Liver (tissue), 3 donors: ENCODE results near the gene ARMH3.

Experiments
- ATF3 ChIP-seq: IDR thresholded peaks from 2 replicates; pipeline ENCODE4 v1.6.1; 2016; ENCODE audit warnings: antibody characterized with exemption
- CTCF ChIP-seq: fragments of 150-350 bp; IDR thresholded peaks from 2 replicates; pipeline ENCODE4 v1.5.1; 2017; ENCODE audit warnings: improper control_type of control experiment, low read depth, low read length; ENCODE audit not compliant: missing input control
- GABPA ChIP-seq, 2 donors: IDR thresholded peaks in 1 of 2; conservative IDR thresholded peaks in 1 of 2; 2 replicates each; pipeline ENCODE4 v1.6.1; 2016; ENCODE audit warnings: antibody characterized with exemption in 2 of 2, mild to moderate bottlenecking in 1 of 2, moderate library complexity in 1 of 2
- HNF4G ChIP-seq: IDR thresholded peaks from 2 replicates; pipeline ENCODE4 v1.6.1; 2016; ENCODE audit warnings: antibody characterized with exemption
- JUND ChIP-seq, 2 donors: IDR thresholded peaks; 2 replicates each; pipeline ENCODE4 v1.6.1; 2016; ENCODE audit warnings: antibody characterized with exemption in 2 of 2
- REST ChIP-seq: IDR thresholded peaks from 2 replicates; pipeline ENCODE4 v1.6.1; 2016; ENCODE audit warnings: antibody characterized with exemption, mild to moderate bottlenecking
- RXRA ChIP-seq, 2 donors: IDR thresholded peaks; 2 replicates each; pipeline ENCODE4 v1.6.1; 2017 to 2018; ENCODE audit warnings: antibody characterized with exemption in 2 of 2, mild to moderate bottlenecking in 1 of 2
- SP1 ChIP-seq: IDR thresholded peaks from 2 replicates; pipeline ENCODE4 v1.6.1; 2018; ENCODE audit warnings: antibody characterized with exemption, mild to moderate bottlenecking
- YY1 ChIP-seq: IDR thresholded peaks from 2 replicates; pipeline ENCODE4 v1.6.1; 2016; ENCODE audit warnings: antibody characterized with exemption, mild to moderate bottlenecking
- donor health status: healthy.
- donor health status: healthy.

GRCh38 chr10:101833466-101833865 lies 222.5 kb downstream of the ARMH3 start:
- TF ChIP-seq CTCF (no peak), JUND (IDR thresholded peaks at IDR 0.05) (no peak), ATF3 (no peak), YY1 (no peak), RXRA (IDR thresholded peaks at IDR 0.05) (no peak), GABPA (IDR thresholded peaks at IDR 0.05 in 1 of 2, conservative IDR thresholded peaks at IDR 0.05 in 1 of 2) (no peak), SP1 (no peak), HNF4G (no peak), REST (no peak)
